Tibial nerve (tissue), 4 donors: ENCODE data around the gene NELL2.

Source experiments
- EP300 ChIP-seq, 2 donors: sonication (generic); formaldehyde crosslinking; IDR thresholded peaks; one replicate each; pipeline ENCODE4 v1.6.1; 2017; ENCODE audit warnings: antibody characterized with exemption in 2 of 2, mild to moderate bottlenecking in 1 of 2
- POLR2A ChIP-seq, 2 donors: fragments of 450-650 bp; IDR thresholded peaks; one replicate each; pipeline ENCODE4 v1.6.1; 2017; ENCODE audit warnings: antibody characterized with exemption in 2 of 2, mild to moderate bottlenecking in 2 of 2, moderate library complexity in 2 of 2
- TF ChIP-seq, protein P1 (sequence below), 5 experiments: fragments of 200-600 bp in 3 of 5; fragments of 450-650 bp in 2 of 5; sonication (generic) in 3 of 5; IDR thresholded peaks; one replicate each; pipeline ENCODE4 v1.5.1; 2016 to 2019; ENCODE audit warnings: antibody characterized with exemption in 5 of 5, mild to moderate bottlenecking in 3 of 5, moderate library complexity in 2 of 5

DNA sequence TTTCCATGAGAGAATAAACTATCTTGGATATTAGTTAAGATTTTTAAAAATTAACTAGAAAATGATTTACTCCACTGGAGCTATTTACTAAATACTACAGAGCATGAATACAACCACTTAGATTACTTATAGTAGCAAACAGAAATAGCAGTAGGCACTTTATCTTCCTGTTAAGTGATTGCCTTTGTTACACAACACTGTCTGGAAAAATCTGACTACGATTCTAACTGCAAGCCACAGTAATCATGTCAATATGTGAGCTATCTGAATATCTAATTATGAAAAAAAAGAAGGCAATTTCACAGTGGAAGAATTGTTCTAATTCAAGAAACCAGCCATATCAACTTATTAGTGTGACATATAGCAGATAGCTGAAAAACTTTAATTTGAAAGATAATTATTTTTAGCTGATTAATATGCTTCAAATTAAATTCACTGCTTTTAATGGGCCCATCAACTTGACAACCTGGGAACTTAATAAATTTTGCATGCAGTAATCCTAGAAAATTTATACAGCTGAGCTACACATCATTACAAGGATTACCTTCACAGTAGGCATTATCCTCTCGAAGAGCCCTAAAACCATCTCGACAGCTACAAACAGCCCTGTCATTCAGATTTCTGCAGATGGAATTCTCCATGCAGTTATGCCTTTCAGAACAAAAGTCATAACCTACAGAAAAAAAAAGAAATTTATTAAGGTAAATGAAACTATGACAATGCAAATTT, 172.8 kb downstream of the NELL2 start:
- TF ChIP-seq, protein P1, sequence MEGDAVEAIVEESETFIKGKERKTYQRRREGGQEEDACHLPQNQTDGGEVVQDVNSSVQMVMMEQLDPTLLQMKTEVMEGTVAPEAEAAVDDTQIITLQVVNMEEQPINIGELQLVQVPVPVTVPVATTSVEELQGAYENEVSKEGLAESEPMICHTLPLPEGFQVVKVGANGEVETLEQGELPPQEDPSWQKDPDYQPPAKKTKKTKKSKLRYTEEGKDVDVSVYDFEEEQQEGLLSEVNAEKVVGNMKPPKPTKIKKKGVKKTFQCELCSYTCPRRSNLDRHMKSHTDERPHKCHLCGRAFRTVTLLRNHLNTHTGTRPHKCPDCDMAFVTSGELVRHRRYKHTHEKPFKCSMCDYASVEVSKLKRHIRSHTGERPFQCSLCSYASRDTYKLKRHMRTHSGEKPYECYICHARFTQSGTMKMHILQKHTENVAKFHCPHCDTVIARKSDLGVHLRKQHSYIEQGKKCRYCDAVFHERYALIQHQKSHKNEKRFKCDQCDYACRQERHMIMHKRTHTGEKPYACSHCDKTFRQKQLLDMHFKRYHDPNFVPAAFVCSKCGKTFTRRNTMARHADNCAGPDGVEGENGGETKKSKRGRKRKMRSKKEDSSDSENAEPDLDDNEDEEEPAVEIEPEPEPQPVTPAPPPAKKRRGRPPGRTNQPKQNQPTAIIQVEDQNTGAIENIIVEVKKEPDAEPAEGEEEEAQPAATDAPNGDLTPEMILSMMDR (IDR thresholded peaks at IDR 0.05): no peak
- no peak for TF ChIP-seq POLR2A (IDR thresholded peaks at IDR 0.05)
- TF ChIP-seq EP300 (IDR thresholded peaks at IDR 0.05): no peak
